ENCODE measurements around the gene CYP3A5.

DNA sequence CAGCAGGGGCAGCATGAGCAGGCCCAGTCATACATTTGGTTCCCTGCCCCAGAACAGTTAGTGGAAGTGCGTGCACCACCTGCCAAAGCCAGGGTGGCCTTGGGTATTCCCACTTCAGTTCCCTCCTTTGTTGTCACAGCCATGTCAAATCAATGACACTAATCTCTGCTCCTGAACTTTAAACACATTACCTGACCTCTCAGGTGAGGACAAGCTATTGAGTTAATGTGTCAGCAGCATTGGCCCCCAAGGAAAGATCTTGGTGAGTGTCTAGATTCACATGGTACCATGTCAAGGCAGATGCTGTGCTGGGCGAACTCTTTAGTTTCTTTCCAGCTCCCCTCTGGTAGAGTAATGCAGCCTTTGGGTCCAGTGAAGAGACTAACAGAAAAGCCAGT is 2.1 kb downstream of the CYP3A5 start:
- TF ChIP-seq, protein P1, sequence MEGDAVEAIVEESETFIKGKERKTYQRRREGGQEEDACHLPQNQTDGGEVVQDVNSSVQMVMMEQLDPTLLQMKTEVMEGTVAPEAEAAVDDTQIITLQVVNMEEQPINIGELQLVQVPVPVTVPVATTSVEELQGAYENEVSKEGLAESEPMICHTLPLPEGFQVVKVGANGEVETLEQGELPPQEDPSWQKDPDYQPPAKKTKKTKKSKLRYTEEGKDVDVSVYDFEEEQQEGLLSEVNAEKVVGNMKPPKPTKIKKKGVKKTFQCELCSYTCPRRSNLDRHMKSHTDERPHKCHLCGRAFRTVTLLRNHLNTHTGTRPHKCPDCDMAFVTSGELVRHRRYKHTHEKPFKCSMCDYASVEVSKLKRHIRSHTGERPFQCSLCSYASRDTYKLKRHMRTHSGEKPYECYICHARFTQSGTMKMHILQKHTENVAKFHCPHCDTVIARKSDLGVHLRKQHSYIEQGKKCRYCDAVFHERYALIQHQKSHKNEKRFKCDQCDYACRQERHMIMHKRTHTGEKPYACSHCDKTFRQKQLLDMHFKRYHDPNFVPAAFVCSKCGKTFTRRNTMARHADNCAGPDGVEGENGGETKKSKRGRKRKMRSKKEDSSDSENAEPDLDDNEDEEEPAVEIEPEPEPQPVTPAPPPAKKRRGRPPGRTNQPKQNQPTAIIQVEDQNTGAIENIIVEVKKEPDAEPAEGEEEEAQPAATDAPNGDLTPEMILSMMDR (conservative IDR thresholded peaks at IDR 0.05; ENCODE audit: low read depth, low read length), result no peak
- TF ChIP-seq POLR2A (IDR thresholded peaks at IDR 0.05; ENCODE audit: low read depth, low read length) (no peak), RCOR1 (IDR thresholded peaks at IDR 0.05; ENCODE audit: insufficient replicate concordance, low read length) (no peak), RAD21 (IDR thresholded peaks at IDR 0.05; ENCODE audit: low read length) (no peak), SMC3 (IDR thresholded peaks at IDR 0.05; ENCODE audit: low read depth, low read length) (no peak)

Measured in IMR-90 (cell line).